Urinary bladder (tissue), 4 donors: Measurements from ENCODE around the gene NAALADL2. TPM values are rescaled to one million over a fixed set of nuclear protein-coding genes. Genes with fewer than 3 reads are reported as not detected.

Experiments used
- DNase-seq: peaks from one replicate; pipeline ENCODE4 v3.0.0-alpha.2; 2015; ENCODE audit errors: extremely low spot score
- H3K27ac ChIP-seq: one replicate; pipeline ENCODE4 v1.5.1; 2013; ENCODE audit warnings: low read depth, mild to moderate bottlenecking, moderate library complexity
- H3K36me3 ChIP-seq: one replicate; pipeline ENCODE4 v1.6.1; 2013; ENCODE audit warnings: mild to moderate bottlenecking, moderate library complexity; ENCODE audit not compliant: insufficient read depth
- H3K4me1 ChIP-seq: one replicate; pipeline ENCODE4 v1.6.1; 2013; ENCODE audit warnings: mild to moderate bottlenecking, moderate library complexity; ENCODE audit not compliant: insufficient read depth
- H3K4me3 ChIP-seq: one replicate; pipeline ENCODE4 v1.5.1; 2013; ENCODE audit warnings: low read depth, low read length
- WGBS: extraction: QIAGEN DNeasy Blood & Tissue Kit; methylation state at CpG from one replicate; pipeline ENCODE4 v1.1.7; 2013; 5-methylcytosine and 5-hydroxymethylcytosine counted together
- polyA plus RNA-seq: library from polyadenylated mRNA; stranded (reverse); fragments of 200-250 nt; gene quantifications from one replicate; pipeline ENCODE4 v1.2.3, GENCODE V29; 2013
- total RNA-seq: library from RNA; depleted of rRNA; stranded (reverse); fragments of >200 nt; gene quantifications from one replicate; pipeline ENCODE4 v1.2.3, GENCODE V29; 2014
- donor health status: healthy with polysubstance abuse.
- donor health status: healthy.

NAALADL2 gene
- total and polyA plus RNA-seq, 2 donors, result 4.2 to 77.5 TPM

DNA sequence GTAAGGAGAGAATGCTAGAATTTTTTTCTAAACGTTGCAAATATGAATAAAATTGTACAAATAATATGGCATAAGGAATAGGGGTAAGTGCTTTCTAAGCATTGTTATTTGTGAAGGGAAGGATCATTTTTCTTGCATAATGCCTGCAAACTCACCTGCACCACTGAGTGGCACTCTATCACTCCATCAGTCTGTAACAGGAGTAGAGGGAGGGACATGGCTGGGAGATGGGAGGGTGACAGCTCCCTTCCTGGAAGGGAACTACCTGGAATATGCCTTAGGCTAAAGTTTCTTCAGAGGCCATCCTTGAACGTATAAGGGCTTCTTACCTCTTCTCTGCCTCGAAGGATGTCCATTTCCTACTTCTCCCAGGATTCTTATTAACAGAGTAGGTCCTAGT lies 3.0 kb downstream of the NAALADL2 start:
- H3K4me1 ChIP-seq, result no peaks in the 10 kb centered on the region
- H3K4me3 ChIP-seq, result no peak overlapping the region
- WGBS, result 72% methylated on average over 3 of the region's 3 CpGs
- no peak for DNase-seq
- H3K36me3 ChIP-seq, result no peaks in the 10 kb centered on the region
- H3K27ac ChIP-seq, result no peak overlapping the region

DNA sequence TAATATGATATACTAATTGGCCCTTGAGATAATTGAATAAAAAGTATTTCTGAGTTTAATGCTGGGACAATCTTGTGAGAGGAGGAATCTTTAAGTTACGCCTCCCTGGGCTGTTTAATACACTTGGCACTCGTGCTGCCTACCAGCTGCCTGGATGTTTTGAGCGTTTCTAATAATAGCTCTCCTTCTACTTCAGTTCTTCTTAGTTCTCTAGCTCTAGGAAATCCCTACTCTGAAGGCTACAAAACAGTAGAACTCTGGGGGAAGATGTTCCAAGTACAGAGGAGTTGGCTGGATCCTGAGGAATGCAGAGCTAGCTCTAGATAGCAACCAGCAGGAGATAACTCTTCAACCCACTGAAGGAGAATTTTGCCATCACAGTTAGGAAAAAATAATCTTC lies 3.5 kb downstream of the NAALADL2 start:
- WGBS, result 33% methylated on average over 3 of the region's 3 CpGs
- H3K36me3 ChIP-seq, result no peaks in the 10 kb centered on the region
- H3K4me3 ChIP-seq, result no peak overlapping the region

DNA sequence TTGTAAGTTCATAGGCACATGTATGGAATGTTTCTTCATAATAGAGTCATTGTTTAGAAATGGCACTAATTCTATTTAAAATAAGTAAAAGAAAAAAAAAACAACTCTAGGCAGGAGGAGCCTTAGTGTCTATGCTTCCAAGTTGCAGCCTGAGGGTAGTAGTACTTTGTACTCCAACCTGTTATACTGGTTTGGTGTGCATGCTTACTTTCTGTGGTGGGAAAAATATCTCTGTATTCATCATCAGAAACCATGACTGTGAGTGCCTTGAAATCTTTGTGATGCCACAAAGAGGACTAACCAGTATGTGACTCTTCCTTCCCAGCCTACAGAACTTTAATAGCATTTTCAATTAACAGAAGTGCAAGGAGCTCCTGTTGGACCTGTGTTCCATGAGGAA lies 4.4 kb downstream of the NAALADL2 start:
- no peak for DNase-seq
- Histone ChIP-seq H3K4me3 (no peak overlapping the region), H3K36me3 (no peaks in the 10 kb centered on the region), H3K27ac (no peak overlapping the region), H3K4me1 (no peaks in the 10 kb centered on the region)

More for the DNA sequence above, 3.5 kb downstream of the NAALADL2 start:
- no peak overlapping the region for H3K27ac ChIP-seq
- no peak for DNase-seq
- no peaks in the 10 kb centered on the region for H3K4me1 ChIP-seq

DNA sequence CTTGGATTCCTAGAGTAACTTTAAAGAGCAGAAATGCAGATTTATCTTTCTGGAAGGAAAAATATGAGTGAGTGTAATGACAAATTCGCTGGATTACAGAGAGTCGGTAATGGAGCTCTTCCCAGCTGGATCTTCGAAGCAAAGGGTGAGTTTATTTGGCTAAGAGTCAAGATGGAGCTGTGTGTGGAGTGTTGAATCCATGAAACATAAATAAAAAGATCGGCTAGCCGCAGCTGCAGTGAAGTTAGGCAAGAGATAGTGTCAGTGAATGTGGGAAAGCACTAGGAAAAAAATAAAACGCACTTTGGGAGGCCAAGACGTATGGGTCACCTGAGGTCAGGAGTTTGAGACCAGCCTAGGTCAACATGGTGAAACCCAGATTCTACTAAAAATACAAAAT lies 10.3 kb downstream of the NAALADL2 start:
- Histone ChIP-seq H3K27ac (no peak overlapping the region), H3K36me3 (no peaks in the 10 kb centered on the region), H3K4me3 (no peak overlapping the region), H3K4me1 (no peaks in the 10 kb centered on the region)
- no peak for DNase-seq
- 29% methylated on average over 7 of the region's 7 CpGs for WGBS

DNA sequence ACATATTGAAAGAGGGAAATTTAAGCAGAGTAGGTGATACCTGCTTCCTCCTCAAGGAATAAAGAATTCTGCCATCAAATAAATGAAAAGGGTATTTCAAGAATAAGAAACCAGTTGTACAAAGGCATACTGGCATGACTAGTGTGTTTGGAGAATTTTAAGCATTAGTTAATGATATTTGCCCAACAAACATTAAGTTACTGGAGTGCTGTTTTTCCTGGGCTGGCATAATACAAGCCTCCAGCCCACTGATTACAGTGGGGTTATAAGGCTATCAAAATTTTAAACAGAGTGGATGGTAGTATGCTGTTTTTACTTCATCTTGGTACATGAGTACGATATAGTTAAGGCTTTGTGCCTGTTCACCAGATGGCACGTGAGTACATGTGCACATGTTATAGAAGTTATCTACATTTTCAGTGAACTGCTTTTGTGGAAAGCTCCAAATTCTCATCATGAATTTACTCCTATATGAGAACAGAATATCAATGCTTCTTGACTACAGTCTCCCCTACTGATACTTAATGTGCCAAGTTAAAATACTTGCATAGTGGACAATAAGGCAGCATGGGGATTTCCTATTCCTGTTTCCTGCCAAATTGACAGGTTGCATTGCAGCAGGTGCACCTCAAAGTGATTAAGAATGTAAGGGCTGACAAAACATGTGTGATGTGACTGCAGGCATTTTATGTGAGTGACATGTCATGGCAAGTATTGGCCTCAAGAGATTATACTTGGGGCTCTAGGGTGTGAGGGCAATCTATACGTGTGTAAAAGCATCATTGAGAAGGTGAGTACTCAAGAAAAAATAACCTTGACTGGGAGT lies 14.9 kb downstream of the NAALADL2 start:
- no peak overlapping the region for H3K27ac ChIP-seq
- DNase-seq, result no peak
- no peak overlapping the region for H3K4me3 ChIP-seq
- H3K4me1 ChIP-seq, result no peaks in the 10 kb centered on the region
- WGBS, result 90% methylated on average over 3 of the region's 3 CpGs
- no peaks in the 10 kb centered on the region for H3K36me3 ChIP-seq

DNA sequence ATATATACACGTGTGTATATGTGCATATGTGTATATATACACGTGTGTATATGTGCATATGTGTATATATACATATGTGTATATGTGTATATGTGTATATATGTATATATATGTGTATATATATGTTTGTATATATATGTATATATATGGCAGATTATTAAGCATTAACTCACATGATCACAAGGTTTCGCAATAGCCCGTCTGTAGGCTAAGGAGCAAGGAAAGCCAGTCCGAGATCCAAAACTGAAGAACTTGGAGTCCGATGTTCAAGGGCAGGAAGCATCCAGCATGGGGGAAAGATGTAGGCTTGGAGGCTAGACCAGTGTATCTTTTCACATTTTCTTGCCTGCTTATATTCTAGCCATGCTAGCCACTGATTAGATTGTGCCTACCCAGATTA lies 23.7 kb downstream of the NAALADL2 start:
- H3K4me3 ChIP-seq, result no peak overlapping the region
- H3K36me3 ChIP-seq, result peaks cover 3% of the 10 kb centered on the region
- no peaks in the 10 kb centered on the region for H3K4me1 ChIP-seq
- H3K27ac ChIP-seq, result no peak overlapping the region
- WGBS, result 96% methylated on average over 6 of the region's 6 CpGs
- no peak for DNase-seq

DNA sequence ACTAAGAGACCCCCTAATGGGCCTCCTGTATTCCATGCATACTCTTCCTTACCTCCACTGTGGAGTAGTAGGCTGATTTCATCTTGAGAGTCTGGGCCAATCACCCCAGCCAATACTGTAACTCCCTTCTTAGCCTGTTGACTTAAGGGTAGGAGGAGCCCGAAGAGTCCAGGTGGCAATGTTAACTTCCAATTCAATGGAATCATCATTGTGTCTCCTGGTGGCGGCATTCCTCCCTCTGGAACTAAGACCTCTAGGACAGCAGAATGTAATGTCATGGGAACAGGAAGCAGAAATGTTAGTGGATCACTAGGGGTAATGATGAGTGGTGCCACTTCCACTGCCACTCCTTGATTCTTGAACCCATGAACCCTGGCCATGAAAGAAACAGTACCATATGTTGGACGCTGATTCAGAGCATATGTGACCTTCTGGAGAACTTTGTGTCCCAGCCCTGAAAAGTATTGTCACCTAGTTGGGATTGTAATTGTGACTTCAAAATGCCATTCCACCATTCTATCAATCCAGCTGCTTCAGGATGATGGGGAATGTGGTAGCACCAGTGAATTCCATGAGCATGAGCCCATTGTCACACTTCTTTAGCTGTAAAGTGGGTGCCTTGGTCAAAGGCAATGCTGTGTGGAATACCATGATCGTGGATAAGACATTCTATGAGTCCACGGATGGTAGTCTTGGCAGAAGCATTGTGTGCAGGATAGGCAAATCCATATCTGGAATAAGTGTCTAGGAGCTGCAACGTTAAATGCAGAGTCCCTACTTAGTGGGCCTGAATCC lies 24.9 kb downstream of the NAALADL2 start:
- no peak overlapping the region for H3K4me3 ChIP-seq
- H3K27ac ChIP-seq, result no peak overlapping the region
- no peaks in the 10 kb centered on the region for H3K4me1 ChIP-seq
- peaks cover 3% of the 10 kb centered on the region for H3K36me3 ChIP-seq
- WGBS, result 96% methylated on average over 6 of the region's 6 CpGs
- no peak for DNase-seq

DNA sequence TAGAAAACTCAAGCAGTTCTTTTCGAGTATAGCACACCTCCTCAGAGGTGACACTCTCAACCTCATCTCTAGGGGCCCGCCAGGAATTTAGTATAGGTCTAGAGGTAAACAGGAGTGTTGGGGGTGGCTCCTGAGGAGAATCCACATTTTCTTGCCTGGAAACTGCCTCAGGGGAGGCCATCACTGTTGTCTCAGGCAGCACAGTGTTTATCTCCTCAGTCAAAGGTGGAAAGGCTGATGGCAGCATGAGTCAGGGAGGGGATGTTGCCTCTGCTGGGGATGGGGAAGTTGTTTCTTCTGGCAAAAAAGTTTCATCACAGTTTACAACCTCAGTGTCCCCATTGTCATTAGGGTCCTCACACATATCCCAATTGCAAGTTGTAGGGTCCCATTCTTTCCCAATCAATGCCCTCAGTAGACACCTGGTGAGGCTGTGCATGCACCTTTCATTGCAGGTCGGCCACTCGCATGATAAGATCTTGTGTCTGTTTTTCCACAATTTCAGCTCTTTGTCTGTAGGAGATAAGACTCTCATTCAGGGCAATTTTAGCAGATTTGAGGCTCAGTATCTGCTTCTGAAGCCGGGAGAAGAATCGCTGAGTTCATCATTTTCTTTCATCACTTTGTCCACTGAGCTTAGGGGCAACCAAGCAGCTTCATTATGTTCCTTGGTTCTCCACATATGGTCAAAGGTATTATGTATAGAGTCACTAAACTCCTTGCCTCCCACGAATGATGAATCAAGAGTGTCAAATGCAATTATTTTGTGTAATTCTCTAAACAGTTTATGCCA lies 25.8 kb downstream of the NAALADL2 start:
- H3K27ac ChIP-seq, result no peak overlapping the region
- peaks cover 3% of the 10 kb centered on the region for H3K36me3 ChIP-seq
- no peak for DNase-seq
- no peak overlapping the region for H3K4me3 ChIP-seq
- 95% methylated on average over 7 of the region's 7 CpGs for WGBS
- H3K4me1 ChIP-seq, result no peaks in the 10 kb centered on the region

DNA sequence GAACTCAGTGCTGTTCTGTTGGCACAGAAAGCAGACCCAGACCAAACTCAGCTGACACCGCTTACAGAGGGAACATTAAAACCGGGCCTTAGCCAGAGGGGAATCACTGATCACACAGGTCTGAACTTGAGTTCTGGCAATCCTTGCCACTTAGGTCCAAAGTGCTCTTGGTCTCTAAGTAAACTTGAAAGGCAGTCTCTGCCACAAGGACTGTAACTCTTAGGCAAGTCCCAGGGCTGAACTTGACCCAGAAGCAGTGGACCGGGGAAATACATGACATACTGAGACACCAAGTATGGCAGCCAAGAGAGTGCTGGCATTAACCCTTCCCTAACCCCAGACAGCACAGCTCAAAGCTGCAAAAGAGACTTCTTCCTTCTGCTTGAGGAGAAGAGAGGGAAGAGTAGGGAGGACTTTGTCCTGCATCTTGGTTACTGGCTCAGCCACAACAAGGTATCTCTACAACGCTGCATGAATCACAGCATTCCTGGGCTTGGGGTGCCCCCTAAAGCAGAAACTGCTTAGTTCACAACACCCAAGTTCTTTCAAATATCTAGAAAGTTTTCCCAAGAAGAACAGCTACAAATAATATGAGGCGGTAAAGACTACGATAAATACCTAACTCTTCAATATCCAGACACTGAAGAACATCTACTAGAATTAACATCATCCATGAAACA lies 32.5 kb downstream of the NAALADL2 start:
- H3K36me3 ChIP-seq, result peaks cover 3% of the 10 kb centered on the region
- no peaks in the 10 kb centered on the region for H3K4me1 ChIP-seq
- H3K27ac ChIP-seq, result no peak overlapping the region
- H3K4me3 ChIP-seq, result no peak overlapping the region
- DNase-seq, result no peak
- WGBS, result 94% methylated on average over 6 of the region's 6 CpGs

DNA sequence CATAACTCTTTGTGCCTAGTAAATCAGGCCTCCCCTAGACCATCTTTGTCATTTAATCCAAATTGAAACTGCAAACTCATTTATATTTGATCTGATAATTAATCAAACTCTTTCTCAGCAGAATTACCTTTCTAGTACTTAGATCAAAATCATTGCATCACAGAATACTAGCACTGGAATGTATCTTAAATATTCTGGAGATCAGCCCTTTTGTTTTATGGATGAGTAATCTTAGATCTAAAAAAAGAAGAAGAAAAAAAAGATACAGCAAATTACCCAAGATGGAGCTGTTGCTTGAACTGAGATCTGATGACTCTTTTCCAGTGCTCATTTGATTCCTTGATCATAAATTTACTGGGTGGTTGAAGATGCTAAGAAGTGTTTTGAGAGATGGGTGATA lies 47.9 kb downstream of the NAALADL2 start:
- H3K36me3 ChIP-seq, result peaks cover 2% of the 10 kb centered on the region
- H3K27ac ChIP-seq, result no peak overlapping the region
- H3K4me3 ChIP-seq, result no peak overlapping the region
- no peak for DNase-seq
- H3K4me1 ChIP-seq, result no peaks in the 10 kb centered on the region

DNA sequence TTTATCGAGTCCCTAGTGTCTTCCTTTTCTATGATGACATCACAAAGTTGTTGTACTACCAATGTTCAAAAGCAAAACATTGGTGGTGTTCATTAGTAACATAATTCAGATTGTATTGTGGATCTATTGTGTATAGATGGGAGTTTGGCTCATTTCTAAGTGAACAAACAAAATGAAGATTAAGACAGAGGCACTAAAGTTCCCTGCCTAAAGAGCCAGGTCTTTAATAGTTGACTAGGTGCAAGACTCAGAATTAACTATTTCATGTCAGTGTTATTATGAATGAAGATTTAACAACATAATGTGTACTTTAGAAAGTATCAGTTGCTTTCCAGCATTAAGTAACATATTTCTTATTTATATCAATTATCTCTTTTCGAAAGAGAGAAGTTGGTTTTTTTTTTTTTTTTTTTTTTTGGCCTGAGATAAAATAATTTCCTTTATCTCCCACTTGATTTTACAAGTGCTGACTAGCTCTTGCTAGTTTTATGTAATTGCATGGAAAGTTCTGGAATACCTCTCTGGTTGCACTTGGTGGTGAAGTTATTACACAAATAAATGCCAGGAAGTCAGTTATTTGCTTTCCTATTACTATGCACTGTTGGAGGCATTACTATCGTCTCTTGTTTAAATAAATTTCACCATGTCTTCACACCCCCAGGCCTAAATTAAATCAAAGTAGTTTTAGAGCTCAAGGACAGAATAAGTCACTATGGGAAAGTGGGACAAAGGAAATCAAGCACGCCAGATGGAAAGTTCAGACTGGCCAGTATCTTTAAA lies 48.7 kb downstream of the NAALADL2 start:
- Histone ChIP-seq H3K4me3 (no peak overlapping the region), H3K36me3 (peaks cover 2% of the 10 kb centered on the region), H3K4me1 (no peaks in the 10 kb centered on the region), H3K27ac (no peak overlapping the region)
- DNase-seq, result no peak
- WGBS, result 61% methylated on average over 4 of the region's 4 CpGs

DNA sequence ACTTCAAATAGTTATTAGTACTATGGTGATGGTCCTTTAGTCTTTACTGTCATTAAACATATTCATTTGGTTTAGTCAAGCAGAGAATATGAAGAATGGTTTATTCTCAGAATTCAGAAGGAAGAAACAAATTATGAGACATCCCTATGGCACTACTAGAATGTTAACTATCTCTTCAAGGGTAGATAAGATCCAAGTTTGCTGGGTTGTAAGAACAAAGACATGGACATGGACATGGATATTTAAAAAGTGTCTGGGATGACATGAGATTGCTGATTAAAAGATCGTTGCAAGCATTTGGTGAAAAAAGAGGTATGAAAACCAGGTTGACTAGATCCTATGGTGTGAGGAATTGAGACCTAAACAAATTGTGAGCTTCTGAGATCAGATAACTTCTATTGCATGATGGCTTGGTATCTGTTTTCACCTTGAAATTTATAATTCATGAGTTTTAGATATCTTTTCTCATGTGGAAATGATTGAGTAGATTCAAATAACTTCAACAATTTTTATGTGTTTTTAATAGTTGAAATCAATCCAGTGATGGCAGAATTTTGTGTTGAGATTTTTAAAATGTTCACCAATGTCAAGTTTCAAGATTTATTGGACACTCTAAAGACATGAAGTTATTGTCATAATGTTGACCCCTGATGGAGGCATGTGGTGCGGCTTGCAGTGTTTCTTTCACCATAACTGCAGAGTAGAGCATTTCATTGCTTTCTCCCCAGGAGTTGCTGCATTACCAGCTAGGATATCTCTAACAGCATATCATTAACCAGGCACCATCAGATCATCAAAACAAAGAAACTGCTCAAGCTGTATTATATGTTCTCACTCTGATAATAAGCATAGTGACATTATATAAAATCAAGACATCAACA lies 72.6 kb downstream of the NAALADL2 start:
- Histone ChIP-seq H3K4me1 (no peaks in the 10 kb centered on the region), H3K27ac (no peak overlapping the region), H3K36me3 (no peaks in the 10 kb centered on the region), H3K4me3 (no peak overlapping the region)
- no peak for DNase-seq
- WGBS, result 85% methylated on average over 2 of the region's 2 CpGs
